Measurements from ENCODE around the gene RTF2. TPM values are rescaled to one million over a fixed set of nuclear protein-coding genes. Genes with fewer than 3 reads are reported as not detected.

RTF2 gene
- total RNA-seq, 5 donors from 2014 or later (not counting 1 experiment from before 2014, with no cell fraction given), result 55.8 to 69.7 (median 64.8) TPM

DNA sequence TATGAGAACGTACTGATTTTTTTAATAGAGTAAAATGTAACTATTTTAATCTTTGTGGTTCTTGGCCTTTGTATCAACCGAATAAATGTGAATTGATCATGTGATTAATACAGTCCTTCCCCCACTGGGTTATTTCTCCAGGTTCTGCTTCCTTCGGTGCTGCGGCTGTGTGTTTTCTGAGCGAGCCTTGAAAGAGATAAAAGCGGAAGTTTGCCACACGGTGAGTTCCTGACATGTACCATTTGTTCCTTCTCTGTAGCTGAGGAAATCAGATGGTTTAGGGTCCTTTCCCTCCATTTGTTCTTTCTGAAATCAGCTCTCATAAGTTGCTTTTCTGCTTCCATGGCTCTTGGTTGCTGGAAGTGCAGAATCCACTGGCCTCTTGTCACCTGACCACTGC lies 15.5 kb downstream of the RTF2 start:
- peak in 3 of 4 experiments; percentile 66 to 84 (median 69) for ATAC-seq (replicated peaks in 1 of 4)
- peaks cover 41 to 60% (median 46%) of the 10 kb centered on the region in 3 donors for H3K4me1 Mint-ChIP-seq
- no peaks in the 10 kb centered on the region for H3K27me3 Mint-ChIP-seq
- Histone ChIP-seq H3K27ac (ENCODE audit: low read length) (peak overlapping the region; percentile 8), H3K9me3 (no peaks in the 10 kb centered on the region), H3K27me3 (replicated peaks in 1 of 2; ENCODE audit: control insufficient read depth in 2 of 2, extremely low read depth in 1 of 2, insufficient read depth in 2 of 2, low read length in 1 of 2) (no peaks in the 10 kb centered on the region), H3K36me3 (ENCODE audit: control insufficient read depth in 2 of 2, extremely low read depth in 1 of 2, insufficient read depth in 1 of 2, low read length in 1 of 2) (peaks cover 18 to 70% of the 10 kb centered on the region in 2 donors), H3K4me1 (ENCODE audit: control insufficient read depth in 1 of 2, extremely low read depth in 1 of 2, insufficient read depth in 2 of 2, low read length in 2 of 2) (peaks cover 18 to 22% of the 10 kb centered on the region in 2 experiments), H3K4me3 (ENCODE audit: control insufficient read depth in 1 of 2, extremely low read depth in 1 of 2, low read length in 1 of 2) (peak overlapping the region in 1 of 2 donors; percentile 10)
- peak in 16 of 35 experiments; percentile 5 to 44 (median 14) for DNase-seq
- CTCF ChIA-PET, result interaction anchor here in 1 of 2 donors (0.9 kb wide), 1 partner anchor 50 kb away, joined by 3 read pairs; no protein-coding TSS in a partner anchor
- WGBS (ENCODE audit: insufficient coverage), result 48% methylated on average over 3 of the region's 7 CpGs
- H3K27ac Mint-ChIP-seq, result peak overlapping the region; percentile 85 to 92
- POLR2A ChIA-PET, result no interaction called here
- peak overlapping the region; percentile 63 to 78 (median 67) for H3K4me3 Mint-ChIP-seq
- H3K36me3 Mint-ChIP-seq, result peaks cover 75% of the 10 kb centered on the region
- H3K9me3 Mint-ChIP-seq, result no peaks in the 10 kb centered on the region

DNA sequence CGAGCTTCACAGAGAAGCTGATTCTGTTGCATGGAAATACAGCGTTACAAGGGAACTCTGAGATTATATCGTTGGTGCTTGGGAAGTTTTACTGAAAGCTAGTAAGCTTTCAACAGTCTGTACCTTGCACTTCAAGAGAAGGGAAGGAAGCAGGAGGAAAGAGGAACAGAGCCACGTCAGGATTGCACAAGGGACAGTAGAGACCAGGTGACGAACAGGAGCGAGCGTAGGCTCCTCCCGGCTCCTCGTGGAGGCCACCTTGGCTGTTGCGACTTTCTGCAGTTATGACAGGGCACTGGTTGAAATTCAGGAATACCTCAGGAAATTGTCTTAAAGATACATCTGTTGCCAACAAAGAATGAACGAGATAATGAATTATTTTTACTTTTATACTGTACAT lies 18.8 kb downstream of the RTF2 start:
- DNase-seq (no peak), ATAC-seq (replicated peaks in 1 of 4) (no peak)
- ChIA-PET POLR2A (no interaction called here), CTCF (no interaction called here)
- Histone ChIP-seq H3K4me1 (ENCODE audit: control insufficient read depth in 1 of 2, extremely low read depth in 1 of 2, insufficient read depth in 2 of 2, low read length in 2 of 2) (peaks cover 18 to 22% of the 10 kb centered on the region in 2 experiments), H3K4me3 (ENCODE audit: control insufficient read depth in 1 of 2, extremely low read depth in 1 of 2, low read length in 1 of 2) (no peak overlapping the region), H3K27ac (ENCODE audit: low read length) (no peak overlapping the region), H3K9me3 (no peaks in the 10 kb centered on the region), H3K27me3 (replicated peaks in 1 of 2; ENCODE audit: control insufficient read depth in 2 of 2, extremely low read depth in 1 of 2, insufficient read depth in 2 of 2, low read length in 1 of 2) (no peaks in the 10 kb centered on the region), H3K36me3 (ENCODE audit: control insufficient read depth in 2 of 2, extremely low read depth in 1 of 2, insufficient read depth in 1 of 2, low read length in 1 of 2) (peaks cover 29 to 61% of the 10 kb centered on the region in 2 donors)
- no peaks in the 10 kb centered on the region for H3K9me3 Mint-ChIP-seq
- H3K4me1 Mint-ChIP-seq, result peaks cover 35 to 46% (median 40%) of the 10 kb centered on the region in 3 donors
- WGBS (ENCODE audit: insufficient coverage), result 87% methylated on average over 9 of the region's 11 CpGs
- peaks cover 70% of the 10 kb centered on the region for H3K36me3 Mint-ChIP-seq
- no peaks in the 10 kb centered on the region for H3K27me3 Mint-ChIP-seq
- no peak overlapping the region for H3K27ac Mint-ChIP-seq
- H3K4me3 Mint-ChIP-seq, result no peak overlapping the region

DNA sequence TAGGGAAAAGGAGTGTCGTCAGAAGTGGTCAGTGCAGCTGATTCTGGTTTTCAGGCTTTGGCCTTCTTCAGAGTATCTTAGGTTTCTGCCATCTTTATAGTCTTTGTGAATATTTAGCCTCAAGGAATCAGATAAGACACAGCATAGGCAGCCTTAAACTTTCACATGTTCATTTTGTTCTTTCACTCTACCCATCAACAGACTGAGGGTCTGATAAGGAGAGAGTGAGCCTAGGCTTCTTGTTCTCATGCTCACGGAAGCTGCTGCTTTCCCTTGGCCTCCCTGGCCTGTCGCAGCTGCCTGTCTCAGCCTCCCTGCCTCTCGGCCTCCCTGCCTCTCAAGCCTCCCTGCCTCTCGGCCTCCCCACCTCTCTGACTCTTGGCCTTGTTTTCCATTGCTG lies 20.1 kb downstream of the RTF2 start:
- Histone ChIP-seq H3K4me3 (ENCODE audit: control insufficient read depth in 1 of 2, extremely low read depth in 1 of 2, low read length in 1 of 2) (no peak overlapping the region), H3K4me1 (ENCODE audit: control insufficient read depth in 1 of 2, extremely low read depth in 1 of 2, insufficient read depth in 2 of 2, low read length in 2 of 2) (peaks cover 9 to 10% of the 10 kb centered on the region in 2 experiments), H3K27ac (ENCODE audit: low read length) (no peak overlapping the region), H3K27me3 (replicated peaks in 1 of 2; ENCODE audit: control insufficient read depth in 2 of 2, extremely low read depth in 1 of 2, insufficient read depth in 2 of 2, low read length in 1 of 2) (no peaks in the 10 kb centered on the region), H3K36me3 (ENCODE audit: control insufficient read depth in 2 of 2, extremely low read depth in 1 of 2, insufficient read depth in 1 of 2, low read length in 1 of 2) (peaks cover 32 to 63% of the 10 kb centered on the region in 2 donors), H3K9me3 (no peaks in the 10 kb centered on the region)
- H3K27ac Mint-ChIP-seq, result no peak overlapping the region
- peaks cover 69% of the 10 kb centered on the region for H3K36me3 Mint-ChIP-seq
- WGBS (ENCODE audit: insufficient coverage), result 92% methylated on average over 4 of the region's 5 CpGs
- CTCF ChIA-PET, result no interaction called here
- ATAC-seq (replicated peaks in 1 of 4) (no peak), DNase-seq (no peak)
- H3K27me3 Mint-ChIP-seq, result no peaks in the 10 kb centered on the region
- POLR2A ChIA-PET, result no interaction called here
- H3K4me3 Mint-ChIP-seq, result no peak overlapping the region
- H3K9me3 Mint-ChIP-seq, result no peaks in the 10 kb centered on the region
- peaks cover 25 to 35% (median 32%) of the 10 kb centered on the region in 3 donors for H3K4me1 Mint-ChIP-seq

DNA sequence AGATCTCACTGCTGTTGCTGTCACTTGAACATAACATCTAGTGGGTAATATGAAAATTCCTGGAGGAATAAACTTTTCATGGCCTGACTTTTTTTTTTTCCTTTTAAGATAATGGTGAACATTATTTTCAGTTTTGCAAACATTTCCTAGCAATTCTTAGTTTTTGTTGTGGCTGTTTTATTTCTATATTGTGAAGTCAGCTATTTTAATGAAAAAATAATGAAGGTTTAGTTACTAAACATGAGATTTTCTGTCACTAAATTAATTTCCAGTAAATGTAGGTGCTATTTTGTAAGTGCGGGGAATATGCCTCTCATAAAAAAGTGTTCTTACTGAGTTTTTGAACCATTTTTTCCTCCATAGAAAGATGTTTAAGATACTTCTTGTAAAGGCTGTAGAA lies 32.7 kb downstream of the RTF2 start:
- Histone ChIP-seq H3K36me3 (ENCODE audit: control insufficient read depth in 2 of 2, extremely low read depth in 1 of 2, insufficient read depth in 1 of 2, low read length in 1 of 2) (peaks cover 0 to 11% of the 10 kb centered on the region in 2 donors), H3K27ac (ENCODE audit: low read length) (no peak overlapping the region), H3K27me3 (replicated peaks in 1 of 2; ENCODE audit: control insufficient read depth in 2 of 2, extremely low read depth in 1 of 2, insufficient read depth in 2 of 2, low read length in 1 of 2) (no peaks in the 10 kb centered on the region), H3K9me3 (peaks cover 2% of the 10 kb centered on the region), H3K4me1 (ENCODE audit: control insufficient read depth in 1 of 2, extremely low read depth in 1 of 2, insufficient read depth in 2 of 2, low read length in 2 of 2) (peaks cover 3 to 10% of the 10 kb centered on the region in 2 experiments), H3K4me3 (ENCODE audit: control insufficient read depth in 1 of 2, extremely low read depth in 1 of 2, low read length in 1 of 2) (no peak overlapping the region)
- Mint-ChIP-seq H3K27ac (no peak overlapping the region), H3K4me3 (no peak overlapping the region), H3K4me1 (peaks cover 5 to 18% (median 12%) of the 10 kb centered on the region in 3 donors), H3K9me3 (peaks cover 2 to 4% (median 2%) of the 10 kb centered on the region in 3 donors), H3K27me3 (no peaks in the 10 kb centered on the region), H3K36me3 (peaks cover 24% of the 10 kb centered on the region)
- DNase-seq (no peak), ATAC-seq (replicated peaks in 1 of 4) (no peak)
- ChIA-PET CTCF (interaction anchor here in 1 of 2 donors (0.5 kb wide), 1 partner anchor 43 kb away, joined by 4 read pairs; no protein-coding TSS in a partner anchor), POLR2A (no interaction called here)
- WGBS (ENCODE audit: insufficient coverage), result no CpG with 5 or more reads among the region's 1 CpG

DNA sequence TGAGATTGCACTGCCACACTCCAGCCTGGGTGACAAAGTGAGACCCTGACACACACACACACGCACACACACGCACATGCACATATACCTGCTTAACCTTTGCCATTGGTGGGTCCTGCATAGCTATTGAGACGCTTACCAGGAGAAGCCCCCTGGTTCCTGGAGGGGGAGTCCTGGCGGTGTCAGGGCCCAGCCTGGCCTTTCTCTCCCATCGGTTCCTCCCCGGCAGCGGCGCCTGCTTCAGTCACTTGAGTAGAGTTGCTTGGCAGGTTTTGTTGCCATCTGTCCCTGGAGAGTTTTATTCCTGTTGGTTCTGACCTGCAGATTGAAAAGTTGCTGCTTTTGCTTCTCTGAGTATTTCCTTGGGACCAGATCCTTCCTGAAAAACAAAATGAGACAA lies 35.5 kb downstream of the RTF2 start:
- DNase-seq, result no peak
- Histone ChIP-seq H3K9me3 (no peaks in the 10 kb centered on the region), H3K4me1 (ENCODE audit: control insufficient read depth in 1 of 2, extremely low read depth in 1 of 2, insufficient read depth in 2 of 2, low read length in 2 of 2) (peaks cover 3 to 10% of the 10 kb centered on the region in 2 experiments), H3K27ac (ENCODE audit: low read length) (no peak overlapping the region), H3K36me3 (ENCODE audit: control insufficient read depth in 2 of 2, extremely low read depth in 1 of 2, insufficient read depth in 1 of 2, low read length in 1 of 2) (peaks cover 0 to 7% of the 10 kb centered on the region in 2 donors), H3K4me3 (ENCODE audit: control insufficient read depth in 1 of 2, extremely low read depth in 1 of 2, low read length in 1 of 2) (no peak overlapping the region), H3K27me3 (replicated peaks in 1 of 2; ENCODE audit: control insufficient read depth in 2 of 2, extremely low read depth in 1 of 2, insufficient read depth in 2 of 2, low read length in 1 of 2) (no peaks in the 10 kb centered on the region)
- no peaks in the 10 kb centered on the region for H3K9me3 Mint-ChIP-seq
- ChIA-PET CTCF (interaction anchor here in 1 of 2 donors (1.1 kb wide), 1 partner anchor 1707 kb away, joined by 3 read pairs; no protein-coding TSS in a partner anchor), POLR2A (no interaction called here)
- 100% methylated on average over 3 of the region's 8 CpGs for WGBS (ENCODE audit: insufficient coverage)
- no peak for ATAC-seq (replicated peaks in 1 of 4)
- no peak overlapping the region for H3K4me3 Mint-ChIP-seq
- H3K27ac Mint-ChIP-seq, result peak overlapping the region in 1 of 2 donors; percentile 34
- no peaks in the 10 kb centered on the region for H3K27me3 Mint-ChIP-seq
- H3K36me3 Mint-ChIP-seq, result peaks cover 5% of the 10 kb centered on the region
- H3K4me1 Mint-ChIP-seq, result peaks cover 13 to 18% (median 14%) of the 10 kb centered on the region in 3 donors

DNA sequence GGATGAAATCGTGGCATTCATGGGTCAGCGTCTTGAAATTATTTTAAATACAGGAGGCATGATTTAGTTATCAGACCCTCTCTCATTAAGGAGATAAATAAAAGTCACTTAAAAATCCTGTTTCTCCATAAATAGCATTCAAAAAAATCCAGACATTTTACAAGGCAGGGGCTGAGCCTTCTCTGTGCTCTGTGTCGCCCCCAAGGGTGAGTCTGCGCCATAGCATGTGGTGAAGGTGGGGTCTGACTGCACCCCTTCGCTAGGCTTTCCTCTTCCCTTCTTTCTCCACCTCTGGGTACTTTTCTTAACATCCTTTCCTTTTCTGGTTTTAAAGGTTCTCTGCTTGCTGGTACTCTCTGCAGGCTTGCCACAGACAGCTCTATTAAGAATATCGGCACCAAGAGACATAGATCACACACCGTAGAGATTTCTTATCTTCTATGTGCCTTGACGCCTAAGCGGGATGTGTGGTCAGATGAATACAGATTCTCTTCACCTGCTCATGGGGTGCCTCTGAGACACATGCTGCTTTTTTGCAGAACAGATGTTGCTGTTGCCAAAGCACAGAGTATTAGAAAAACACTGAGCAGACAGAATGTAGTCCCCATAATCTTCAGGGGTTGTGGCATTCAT lies 36.1 kb downstream of the RTF2 start:
- ChIA-PET CTCF (no interaction called here), POLR2A (no interaction called here)
- Mint-ChIP-seq H3K27me3 (no peaks in the 10 kb centered on the region), H3K9me3 (no peaks in the 10 kb centered on the region), H3K4me3 (no peak overlapping the region), H3K27ac (peak overlapping the region in 1 of 2 donors; percentile 34), H3K36me3 (peaks cover 6% of the 10 kb centered on the region), H3K4me1 (peaks cover 14 to 18% (median 14%) of the 10 kb centered on the region in 3 donors)
- ATAC-seq (replicated peaks in 1 of 4) (peak; percentile 52 to 78 (median 64)), DNase-seq (peak in 18 of 35 experiments; percentile 4 to 48 (median 15))
- no peaks in the 10 kb centered on the region for H3K27me3 ChIP-seq (replicated peaks in 1 of 2; ENCODE audit: control insufficient read depth in 2 of 2, extremely low read depth in 1 of 2, insufficient read depth in 2 of 2, low read length in 1 of 2)
- no peaks in the 10 kb centered on the region for H3K9me3 ChIP-seq
- peaks cover 3 to 10% of the 10 kb centered on the region in 2 experiments for H3K4me1 ChIP-seq (ENCODE audit: control insufficient read depth in 1 of 2, extremely low read depth in 1 of 2, insufficient read depth in 2 of 2, low read length in 2 of 2)
- WGBS (ENCODE audit: insufficient coverage), result 76% methylated on average over 5 of the region's 9 CpGs
- H3K27ac ChIP-seq (ENCODE audit: low read length), result no peak overlapping the region
- H3K36me3 ChIP-seq (ENCODE audit: control insufficient read depth in 2 of 2, extremely low read depth in 1 of 2, insufficient read depth in 1 of 2, low read length in 1 of 2), result peaks cover 0 to 7% of the 10 kb centered on the region in 2 donors
- no peak overlapping the region for H3K4me3 ChIP-seq (ENCODE audit: control insufficient read depth in 1 of 2, extremely low read depth in 1 of 2, low read length in 1 of 2)
